Thyroid gland (tissue), 4 donors: Measurements from ENCODE around the gene PIGU. TPM values are rescaled to one million over a fixed set of nuclear protein-coding genes. Genes with fewer than 3 reads are reported as not detected.

ENCODE experiments used
- DNase-seq, 2 donors: peaks; one replicate each; pipeline ENCODE4 v3.0.0-alpha.2; 2019
- H3K27ac ChIP-seq, 3 donors: fragments of 200-600 bp; sonication (generic); 1 replicate in 2 of 3; 2 replicates in 1 of 3; pipeline ENCODE4 v1.5.1; 2016 to 2019; ENCODE audit warnings: mild to moderate bottlenecking in 1 of 3, moderate library complexity in 1 of 3
- H3K27me3 ChIP-seq: fragments of 200-600 bp; sonication (generic); one replicate; pipeline ENCODE4 v1.5.1; 2019
- H3K36me3 ChIP-seq, 2 donors: fragments of 200-600 bp; sonication (generic); one replicate each; pipeline ENCODE4 v1.5.1; 2016 to 2019
- H3K4me1 ChIP-seq, 2 donors: fragments of 200-600 bp; sonication (generic); one replicate each; pipeline ENCODE4 v1.5.1; 2017 to 2019
- H3K4me3 ChIP-seq, 3 donors: fragments of 200-600 bp; sonication (generic); replicated peaks in 1 of 3; 1 replicate in 2 of 3; 2 replicates in 1 of 3; pipeline ENCODE4 v1.5.1; 2016; ENCODE audit warnings: mild to moderate bottlenecking in 1 of 3
- H3K9me3 ChIP-seq: fragments of 200-600 bp; sonication (generic); one replicate; pipeline ENCODE4 v1.5.1; 2017
- POLR2A ChIP-seq, 2 donors: fragments of 450-650 bp; IDR thresholded peaks; one replicate each; pipeline ENCODE4 v1.6.1; 2017; ENCODE audit warnings: antibody characterized with exemption in 2 of 2, mild to moderate bottlenecking in 2 of 2, moderate library complexity in 1 of 2
- WGBS, 2 donors: methylation state at CpG; one replicate each; pipeline ENCODE4 v1.1.5; 2017; 5-methylcytosine and 5-hydroxymethylcytosine counted together
- intact Hi-C: fragments of 100-400 bp; cut with DNase I; formaldehyde crosslinking; loops from one replicate; pipeline ENCODE4 v1.15.1; 2023
- total RNA-seq, 4 donors: library from RNA; depleted of rRNA; stranded (reverse); fragments of >200 nt; gene quantifications; one replicate each; pipeline ENCODE4 v1.2.3, GENCODE V29; 2016
- TF ChIP-seq, protein P1 (sequence below), 6 experiments: fragments of 200-600 bp in 3 of 6; fragments of 450-650 bp in 3 of 6; sonication (generic) in 3 of 6; IDR thresholded peaks; one replicate each; pipeline ENCODE4 v1.5.1; 2016 to 2019; ENCODE audit warnings: antibody characterized with exemption in 6 of 6, mild to moderate bottlenecking in 2 of 6, inconsistent platforms in 1 of 6, moderate library complexity in 1 of 6

Gene PIGU
- total RNA-seq, 4 donors from 2014 or later: 12.1 to 25.8 (median 18.0) TPM

DNA sequence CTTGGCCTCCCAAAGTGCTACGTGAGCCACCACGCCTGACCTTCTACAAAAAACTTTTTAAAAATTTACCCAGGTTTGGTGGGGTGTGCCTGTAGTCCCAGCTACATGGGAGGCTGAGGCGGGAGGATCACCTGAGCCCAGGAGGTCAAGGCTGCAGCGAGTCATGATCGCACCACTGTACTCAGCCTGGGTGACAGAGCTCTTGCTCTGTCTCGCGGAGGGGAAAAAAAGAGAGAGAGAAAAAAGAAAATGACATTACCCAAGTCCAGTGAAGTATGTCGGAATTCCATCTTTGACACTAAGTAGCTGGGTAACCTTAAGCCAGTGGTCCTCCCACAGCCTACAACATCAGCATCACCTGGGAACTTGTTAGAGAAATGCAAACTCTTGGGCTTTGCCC lies 137.1 kb downstream of the PIGU start:
- no peak for DNase-seq
- TF ChIP-seq POLR2A (IDR thresholded peaks at IDR 0.05): no peak
- TF ChIP-seq, protein P1, sequence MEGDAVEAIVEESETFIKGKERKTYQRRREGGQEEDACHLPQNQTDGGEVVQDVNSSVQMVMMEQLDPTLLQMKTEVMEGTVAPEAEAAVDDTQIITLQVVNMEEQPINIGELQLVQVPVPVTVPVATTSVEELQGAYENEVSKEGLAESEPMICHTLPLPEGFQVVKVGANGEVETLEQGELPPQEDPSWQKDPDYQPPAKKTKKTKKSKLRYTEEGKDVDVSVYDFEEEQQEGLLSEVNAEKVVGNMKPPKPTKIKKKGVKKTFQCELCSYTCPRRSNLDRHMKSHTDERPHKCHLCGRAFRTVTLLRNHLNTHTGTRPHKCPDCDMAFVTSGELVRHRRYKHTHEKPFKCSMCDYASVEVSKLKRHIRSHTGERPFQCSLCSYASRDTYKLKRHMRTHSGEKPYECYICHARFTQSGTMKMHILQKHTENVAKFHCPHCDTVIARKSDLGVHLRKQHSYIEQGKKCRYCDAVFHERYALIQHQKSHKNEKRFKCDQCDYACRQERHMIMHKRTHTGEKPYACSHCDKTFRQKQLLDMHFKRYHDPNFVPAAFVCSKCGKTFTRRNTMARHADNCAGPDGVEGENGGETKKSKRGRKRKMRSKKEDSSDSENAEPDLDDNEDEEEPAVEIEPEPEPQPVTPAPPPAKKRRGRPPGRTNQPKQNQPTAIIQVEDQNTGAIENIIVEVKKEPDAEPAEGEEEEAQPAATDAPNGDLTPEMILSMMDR (IDR thresholded peaks at IDR 0.05): no peak
- H3K36me3 ChIP-seq: peaks cover 48 to 58% of the 10 kb centered on the region in 2 donors
- no peaks in the 10 kb centered on the region for H3K9me3 ChIP-seq
- no peaks in the 10 kb centered on the region for H3K27me3 ChIP-seq
- no peak overlapping the region for H3K27ac ChIP-seq
- no peaks in the 10 kb centered on the region for H3K4me1 ChIP-seq
- H3K4me3 ChIP-seq: no peak overlapping the region
- intact Hi-C loops: loop anchor here (10.0 kb wide), 1 partner anchor 225 kb away; no protein-coding TSS in a partner anchor
- 96 to 97% methylated on average over 8 of the region's 8 CpGs for WGBS, 2 donors

DNA sequence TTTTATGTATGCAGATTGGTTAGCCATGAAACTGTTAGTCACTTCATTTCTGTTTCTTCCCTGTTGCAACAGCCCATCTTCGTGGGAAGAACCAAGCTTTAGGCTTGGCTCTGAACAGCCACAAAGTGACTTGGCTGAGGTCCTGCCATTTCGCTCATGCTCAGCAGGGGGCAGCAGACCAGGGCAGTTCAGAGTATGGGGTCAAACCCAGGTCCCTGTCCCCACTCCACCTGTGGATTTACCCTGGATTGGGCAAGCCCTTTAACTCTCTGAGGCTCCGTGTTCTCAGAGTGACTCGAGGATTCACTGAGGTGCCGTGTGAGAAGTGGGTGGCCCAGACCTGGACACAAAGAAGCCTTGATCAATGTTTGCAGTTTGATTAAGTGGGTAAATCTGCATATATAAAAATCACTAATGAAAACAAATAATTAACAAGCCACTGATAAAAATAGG lies 138.2 kb downstream of the PIGU start:
- no peak overlapping the region for H3K4me3 ChIP-seq
- no peaks in the 10 kb centered on the region for H3K27me3 ChIP-seq
- peak; percentile 40 to 47 for DNase-seq
- intact Hi-C loops: loop anchor here (10.0 kb wide), 1 partner anchor 224 kb away; no protein-coding TSS in a partner anchor
- H3K4me1 ChIP-seq: no peaks in the 10 kb centered on the region
- H3K36me3 ChIP-seq: peaks cover 59 to 67% of the 10 kb centered on the region in 2 donors
- 52 to 60% methylated on average over 5 of the region's 5 CpGs for WGBS, 2 donors
- TF ChIP-seq, protein P1 (IDR thresholded peaks at IDR 0.05): peak; percentile 26 to 78 (median 60)
- no peak for TF ChIP-seq POLR2A (IDR thresholded peaks at IDR 0.05)
- no peaks in the 10 kb centered on the region for H3K9me3 ChIP-seq
- no peak overlapping the region for H3K27ac ChIP-seq

DNA sequence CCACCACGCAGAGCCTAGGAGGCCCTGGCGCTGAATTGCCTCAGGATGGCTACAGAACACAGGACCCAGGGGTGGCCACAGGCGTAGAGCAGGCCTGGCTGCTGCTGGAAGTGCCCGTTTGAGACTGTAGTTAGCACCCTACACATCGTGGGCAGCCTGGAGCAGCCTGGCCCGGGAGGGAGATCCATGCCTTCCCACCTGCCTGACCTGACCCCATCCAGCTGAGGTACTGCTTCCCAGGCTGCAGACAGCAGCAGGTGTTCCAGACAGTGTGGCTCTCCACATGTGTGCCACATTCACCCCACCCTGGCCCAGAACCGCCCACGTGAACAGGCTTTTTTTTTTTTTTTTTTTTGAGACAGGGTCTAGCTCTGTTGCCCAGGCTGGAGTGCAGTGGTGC lies 139.2 kb downstream of the PIGU start:
- no peak for TF ChIP-seq POLR2A (IDR thresholded peaks at IDR 0.05)
- TF ChIP-seq, protein P1 (IDR thresholded peaks at IDR 0.05): no peak
- Histone ChIP-seq H3K36me3 (peaks cover 69 to 74% of the 10 kb centered on the region in 2 donors), H3K27me3 (no peaks in the 10 kb centered on the region), H3K9me3 (no peaks in the 10 kb centered on the region), H3K4me3 (no peak overlapping the region), H3K4me1 (no peaks in the 10 kb centered on the region), H3K27ac (no peak overlapping the region)
- WGBS, 2 donors: 87 to 91% methylated on average over 8 of the region's 8 CpGs
- intact Hi-C loops: loop anchor here (10.0 kb wide), 1 partner anchor 223 kb away; no protein-coding TSS in a partner anchor
- no peak for DNase-seq

DNA sequence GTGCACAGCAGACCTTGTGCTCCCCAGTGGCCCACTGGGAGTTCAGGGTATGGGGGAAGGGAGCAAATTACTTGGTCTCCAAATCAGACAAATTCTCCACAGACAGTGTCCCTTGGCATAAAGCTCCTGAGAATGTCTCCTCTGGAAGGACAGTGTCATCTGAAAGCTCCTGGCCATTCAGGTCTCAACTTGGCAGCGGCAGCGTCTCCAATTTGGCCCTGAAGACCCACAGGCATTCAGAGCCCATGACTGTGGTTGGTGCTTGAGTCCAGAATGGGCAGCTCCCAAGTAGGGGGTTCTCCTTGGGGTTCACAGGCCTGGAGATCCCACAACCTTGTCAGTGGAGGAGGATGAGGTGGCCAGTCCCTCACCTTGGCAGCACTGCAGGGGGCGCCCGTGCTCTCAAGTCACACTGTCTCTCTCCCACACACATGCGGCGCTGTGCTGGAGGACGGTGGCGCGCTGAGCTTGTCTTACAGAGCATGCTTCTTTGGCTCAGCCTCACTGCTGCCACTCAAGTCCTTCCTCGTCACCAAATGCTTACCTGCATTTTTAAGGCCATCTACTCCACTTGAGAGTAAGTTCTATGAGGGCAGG lies 140.0 kb downstream of the PIGU start:
- intact Hi-C loops: loop anchor here (10.0 kb wide), 1 partner anchor 222 kb away; no protein-coding TSS in a partner anchor

More for the DNA sequence above, 140.0 kb downstream of the PIGU start:
- Histone ChIP-seq H3K27me3 (no peaks in the 10 kb centered on the region), H3K4me1 (no peaks in the 10 kb centered on the region), H3K9me3 (no peaks in the 10 kb centered on the region), H3K4me3 (no peak overlapping the region), H3K36me3 (peaks cover 67 to 69% of the 10 kb centered on the region in 2 donors), H3K27ac (no peak overlapping the region)
- no peak for TF ChIP-seq POLR2A (IDR thresholded peaks at IDR 0.05)
- TF ChIP-seq, protein P1 (IDR thresholded peaks at IDR 0.05): peak in 2 of 6 experiments; percentile 17 to 20
- peak in 1 of 2 donors; percentile 32 for DNase-seq
- 80 to 86% methylated on average over 8 to 10 of the region's 10 CpGs for WGBS, 2 donors
